ENCODE results near the gene MDM4.

The MDM4 gene

GRCh38 chr1:204599596-204599995 is 83.4 kb downstream of the MDM4 start:
- ATAC-seq (ENCODE audit: low read depth) (no peak), DNase-seq (ENCODE audit: low spot score in 2 of 2) (no peak)
- no peak overlapping the region for H3K27ac Mint-ChIP-seq
- no peak overlapping the region for H3K4me3 Mint-ChIP-seq
- H3K27me3 Mint-ChIP-seq, result no peaks in the 10 kb centered on the region
- H3K9me3 Mint-ChIP-seq, result no peaks in the 10 kb centered on the region
- H3K36me3 Mint-ChIP-seq, result peaks cover 19% of the 10 kb centered on the region
- peaks cover 5% of the 10 kb centered on the region for H3K4me1 Mint-ChIP-seq

- Mint-ChIP-seq H3K4me1 (peaks cover 5% of the 10 kb centered on the region), H3K4me3 (no peak overlapping the region), H3K27me3 (no peaks in the 10 kb centered on the region), H3K36me3 (peaks cover 19% of the 10 kb centered on the region), H3K27ac (no peak overlapping the region), H3K9me3 (no peaks in the 10 kb centered on the region)
- ATAC-seq (ENCODE audit: low read depth) (no peak), DNase-seq (ENCODE audit: low spot score in 2 of 2) (no peak)
Measured at GRCh38 chr1:204600203-204600602, 84.0 kb downstream of the MDM4 start.

DNA sequence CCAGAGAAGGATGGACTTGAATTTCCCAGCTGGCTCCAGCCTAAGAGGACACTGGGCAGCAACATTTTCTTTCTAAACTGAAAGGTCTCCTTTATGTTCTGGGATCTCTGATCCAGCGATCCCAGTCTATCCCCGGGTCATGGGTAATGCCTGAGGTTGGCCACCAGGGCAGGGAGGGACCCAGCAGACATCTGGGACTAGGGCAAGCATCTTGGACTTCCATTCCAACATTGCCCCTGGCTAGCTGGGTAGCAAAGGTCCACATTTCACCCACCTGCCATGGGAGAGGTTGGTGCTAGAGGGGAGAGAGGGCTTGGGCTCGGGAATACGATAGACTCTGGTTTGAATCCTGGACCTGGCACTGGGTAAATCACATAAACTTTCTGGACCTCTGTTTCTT is 84.8 kb downstream of the MDM4 start:
- H3K4me1 Mint-ChIP-seq, result peaks cover 5% of the 10 kb centered on the region
- H3K4me3 Mint-ChIP-seq, result no peak overlapping the region
- H3K36me3 Mint-ChIP-seq, result peaks cover 15% of the 10 kb centered on the region
- H3K9me3 Mint-ChIP-seq, result no peaks in the 10 kb centered on the region
- ATAC-seq (ENCODE audit: low read depth) (no peak), DNase-seq (ENCODE audit: low spot score in 2 of 2) (no peak)
- no peaks in the 10 kb centered on the region for H3K27me3 Mint-ChIP-seq
- no peak overlapping the region for H3K27ac Mint-ChIP-seq

- ATAC-seq (ENCODE audit: low read depth) (no peak), DNase-seq (ENCODE audit: low spot score in 2 of 2) (no peak)
- H3K9me3 Mint-ChIP-seq, result no peaks in the 10 kb centered on the region
- no peaks in the 10 kb centered on the region for H3K27me3 Mint-ChIP-seq
- H3K4me3 Mint-ChIP-seq, result no peak overlapping the region
- H3K4me1 Mint-ChIP-seq, result peaks cover 5% of the 10 kb centered on the region
- H3K36me3 Mint-ChIP-seq, result peaks cover 7% of the 10 kb centered on the region
- no peak overlapping the region for H3K27ac Mint-ChIP-seq
Measured at GRCh38 chr1:204602111-204602579, 85.9 kb downstream of the MDM4 start.

GRCh38 chr1:204602871-204603542 is 86.8 kb downstream of the MDM4 start:
- ATAC-seq (ENCODE audit: low read depth) (no peak), DNase-seq (ENCODE audit: low spot score in 2 of 2) (no peak)
- Mint-ChIP-seq H3K36me3 (peaks cover 5% of the 10 kb centered on the region), H3K4me1 (peaks cover 5% of the 10 kb centered on the region), H3K9me3 (no peaks in the 10 kb centered on the region), H3K4me3 (no peak overlapping the region), H3K27me3 (no peaks in the 10 kb centered on the region), H3K27ac (peak overlapping the region; percentile 1)

DNA sequence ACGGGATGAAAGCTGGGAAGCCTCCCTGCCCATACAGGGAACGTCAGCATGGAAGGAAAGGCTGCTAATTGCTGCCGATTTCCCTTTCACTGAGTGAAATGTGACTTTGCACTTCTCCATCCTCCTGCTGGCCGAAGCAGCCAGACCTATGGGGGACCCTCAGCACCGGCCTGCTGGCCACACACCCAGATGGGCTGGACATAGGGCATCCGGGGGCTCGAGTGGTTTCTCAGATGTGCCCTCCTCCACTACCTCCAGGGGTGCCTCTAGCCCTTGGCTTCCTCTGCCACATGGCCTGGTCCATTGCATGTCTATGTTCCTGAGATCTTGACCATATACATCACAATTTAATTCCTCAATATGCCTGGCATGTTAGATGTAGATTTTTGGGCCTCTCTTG is 89.6 kb downstream of the MDM4 start:
- no peaks in the 10 kb centered on the region for H3K9me3 Mint-ChIP-seq
- H3K36me3 Mint-ChIP-seq, result peaks cover 7% of the 10 kb centered on the region
- H3K4me1 Mint-ChIP-seq, result no peaks in the 10 kb centered on the region
- no peak overlapping the region for H3K27ac Mint-ChIP-seq
- H3K27me3 Mint-ChIP-seq, result no peaks in the 10 kb centered on the region
- ATAC-seq (ENCODE audit: low read depth) (no peak), DNase-seq (ENCODE audit: low spot score in 2 of 2) (no peak)
- H3K4me3 Mint-ChIP-seq, result no peak overlapping the region
